Stimulated activated naive B cell treated with anti-CD40 and anti-IgM and Interleukin-4, amounts not matched to agents 10 μg/mL and 1 μg/mL and 100 μg/mL, for 72 hours (primary cell): ENCODE results near the gene LRRFIP1.
A peak's percentile ranks its signal among the peaks of the same experiment; 100 is the strongest.

Experiments
- ATAC-seq, 2 donors: fragments of 150-1000 bp; cut with Tn5 transposase; replicated peaks; 2 replicates each; pipeline ENCODE4 v1.10.0; 2021; ENCODE audit warnings: moderate library complexity in 1 of 2
- DNase-seq: peaks from one replicate; pipeline ENCODE4 v3.0.0; 2021
- H3K27ac Mint-ChIP-seq: one replicate; pipeline ENCODE4 v1.8.0; 2022; ENCODE audit warnings: mild to moderate bottlenecking, mixed read lengths
- H3K27me3 Mint-ChIP-seq, 2 donors: one replicate each; pipeline ENCODE4 v1.8.0; 2022; ENCODE audit warnings: mixed read lengths in 2 of 2
- H3K36me3 Mint-ChIP-seq, 2 donors: one replicate each; pipeline ENCODE4 v1.8.0; 2022; ENCODE audit warnings: mixed read lengths in 2 of 2, mild to moderate bottlenecking in 1 of 2
- H3K4me1 Mint-ChIP-seq, 2 donors: one replicate each; pipeline ENCODE4 v1.8.0; 2022; ENCODE audit warnings: mixed read lengths in 2 of 2, mild to moderate bottlenecking in 1 of 2
- H3K4me3 Mint-ChIP-seq, 2 donors: one replicate each; pipeline ENCODE4 v1.8.0; 2022; ENCODE audit warnings: mild to moderate bottlenecking in 2 of 2, mixed read lengths in 2 of 2, moderate library complexity in 1 of 2
- H3K9me3 Mint-ChIP-seq, 2 donors: one replicate each; pipeline ENCODE4 v1.8.0; 2022; ENCODE audit warnings: mixed read lengths in 2 of 2, mild to moderate bottlenecking in 1 of 2

LRRFIP1 gene

DNA sequence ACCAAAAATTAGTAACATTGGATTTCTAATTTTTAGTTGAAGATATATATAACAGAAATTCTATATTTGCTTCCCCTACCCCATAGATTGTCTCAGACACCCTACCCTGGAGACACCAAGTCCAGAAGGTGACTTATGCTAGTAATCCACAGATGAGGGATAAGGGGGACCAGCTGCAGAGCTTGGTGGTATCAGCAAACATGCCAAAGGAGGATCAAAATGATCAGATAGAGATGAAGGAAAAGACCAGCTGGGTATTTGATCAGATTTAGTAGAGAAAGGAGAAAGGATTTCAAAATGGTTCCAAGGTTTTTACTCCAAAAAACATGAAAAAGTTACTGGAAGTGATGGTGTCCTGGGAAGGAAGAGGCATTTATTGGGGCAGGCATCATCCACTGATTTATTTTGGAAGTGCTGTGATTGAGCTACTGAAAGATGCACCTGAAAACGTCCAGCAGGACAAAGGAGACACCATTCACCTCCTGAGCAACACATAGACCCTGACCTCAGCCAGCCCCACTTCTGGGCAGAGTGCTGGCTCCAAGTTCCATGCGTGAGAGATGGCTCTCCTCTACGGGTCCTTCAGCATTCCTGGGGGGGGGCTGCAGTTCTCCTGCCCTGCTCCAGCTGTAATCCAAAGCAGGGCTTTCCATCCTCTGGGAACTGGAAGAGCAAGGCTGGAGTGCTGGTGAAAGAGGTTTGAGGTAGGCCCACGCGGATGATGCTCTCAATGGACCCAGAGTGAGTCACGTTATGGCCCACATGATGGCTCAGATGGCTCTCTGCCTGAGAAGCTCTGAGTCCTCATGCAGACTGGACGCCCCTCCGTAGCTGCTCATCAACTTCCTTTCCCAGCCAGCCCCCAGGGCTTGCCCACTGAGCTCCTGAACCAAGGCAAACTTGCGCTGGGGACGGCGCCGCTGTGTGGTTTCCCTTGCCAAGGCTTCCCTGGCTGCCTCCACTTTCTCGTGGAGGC, 3.7 kb upstream of the LRRFIP1 start:
- H3K9me3 Mint-ChIP-seq, result no peaks in the 10 kb centered on the region
- peaks cover 10 to 15% of the 10 kb centered on the region in 2 donors for H3K27me3 Mint-ChIP-seq
- DNase-seq (no peak), ATAC-seq (no peak)
- peaks cover 11 to 24% of the 10 kb centered on the region in 2 donors for H3K4me1 Mint-ChIP-seq
- peaks cover 0 to 1% of the 10 kb centered on the region in 2 donors for H3K36me3 Mint-ChIP-seq
- H3K4me3 Mint-ChIP-seq, result no peak overlapping the region
- H3K27ac Mint-ChIP-seq, result no peak overlapping the region

GRCh38 chr2:237624565-237624964, 2.8 kb upstream of the LRRFIP1 start:
- no peaks in the 10 kb centered on the region for H3K9me3 Mint-ChIP-seq
- peaks cover 10 to 15% of the 10 kb centered on the region in 2 donors for H3K27me3 Mint-ChIP-seq
- H3K4me1 Mint-ChIP-seq, result peaks cover 14 to 30% of the 10 kb centered on the region in 2 donors
- H3K4me3 Mint-ChIP-seq, result no peak overlapping the region
- peak overlapping the region; percentile 14 for H3K27ac Mint-ChIP-seq
- ATAC-seq (no peak), DNase-seq (no peak)
- peaks cover 0 to 1% of the 10 kb centered on the region in 2 donors for H3K36me3 Mint-ChIP-seq

DNA sequence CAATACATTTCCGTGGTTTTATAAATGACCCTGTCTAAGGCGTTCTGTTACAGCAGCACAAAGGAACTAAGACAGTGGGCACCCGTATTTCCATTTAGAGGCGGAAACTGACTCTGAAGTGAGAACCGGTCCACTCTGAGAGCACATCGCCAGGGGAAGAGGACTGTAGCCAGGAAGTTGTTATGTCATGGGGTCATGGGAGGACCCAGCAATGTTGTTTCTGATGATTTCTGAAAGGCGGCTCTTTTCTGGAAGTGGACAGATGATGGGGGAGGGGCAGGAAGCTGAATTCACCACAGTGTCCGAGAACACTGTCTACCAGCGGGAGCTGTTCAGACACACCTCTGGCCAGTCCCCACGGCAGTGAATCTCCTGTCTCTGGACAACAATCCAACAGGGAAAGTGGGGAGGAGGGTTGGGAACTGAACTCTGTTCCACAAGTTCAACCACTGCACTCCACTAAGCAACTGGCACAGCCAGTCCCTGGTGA, 2.1 kb upstream of the LRRFIP1 start:
- H3K9me3 Mint-ChIP-seq, result no peaks in the 10 kb centered on the region
- H3K36me3 Mint-ChIP-seq, result peaks cover 6 to 7% of the 10 kb centered on the region in 2 donors
- ATAC-seq (no peak), DNase-seq (no peak)
- H3K27me3 Mint-ChIP-seq, result peaks cover 10 to 15% of the 10 kb centered on the region in 2 donors
- H3K4me1 Mint-ChIP-seq, result peaks cover 20 to 37% of the 10 kb centered on the region in 2 donors
- H3K4me3 Mint-ChIP-seq, result no peak overlapping the region
- no peak overlapping the region for H3K27ac Mint-ChIP-seq

GRCh38 chr2:237625777-237626176, 1.6 kb upstream of the LRRFIP1 start:
- no peak for DNase-seq
- Mint-ChIP-seq H3K4me1 (peaks cover 24 to 42% of the 10 kb centered on the region in 2 donors), H3K9me3 (no peaks in the 10 kb centered on the region), H3K4me3 (no peak overlapping the region), H3K27ac (no peak overlapping the region), H3K36me3 (peaks cover 7 to 10% of the 10 kb centered on the region in 2 donors), H3K27me3 (peaks cover 10 to 17% of the 10 kb centered on the region in 2 donors)
- ATAC-seq, result peak in 1 of 2 donors; percentile 10

- H3K27ac Mint-ChIP-seq, result no peak overlapping the region
- H3K27me3 Mint-ChIP-seq, result peaks cover 10 to 22% of the 10 kb centered on the region in 2 donors
- ATAC-seq (peak; percentile 2 to 8), DNase-seq (no peak)
- peak overlapping the region; percentile 64 to 83 for H3K4me3 Mint-ChIP-seq
- peaks cover 0 to 4% of the 10 kb centered on the region in 2 donors for H3K9me3 Mint-ChIP-seq
- peaks cover 12 to 20% of the 10 kb centered on the region in 2 donors for H3K36me3 Mint-ChIP-seq
- H3K4me1 Mint-ChIP-seq, result peaks cover 32 to 54% of the 10 kb centered on the region in 2 donors
Observed at GRCh38 chr2:237626813-237627440, 460 bp upstream of the LRRFIP1 start.

- Mint-ChIP-seq H3K27ac (no peak overlapping the region), H3K36me3 (peaks cover 20 to 28% of the 10 kb centered on the region in 2 donors), H3K4me3 (peak overlapping the region; percentile 84 to 85), H3K27me3 (peaks cover 10 to 25% of the 10 kb centered on the region in 2 donors), H3K9me3 (peaks cover 0 to 4% of the 10 kb centered on the region in 2 donors), H3K4me1 (peaks cover 32 to 66% of the 10 kb centered on the region in 2 donors)
- no peak for DNase-seq
- ATAC-seq, result no peak
Observed at GRCh38 chr2:237628247-237629187, 1.1 kb downstream of the LRRFIP1 start.

DNA sequence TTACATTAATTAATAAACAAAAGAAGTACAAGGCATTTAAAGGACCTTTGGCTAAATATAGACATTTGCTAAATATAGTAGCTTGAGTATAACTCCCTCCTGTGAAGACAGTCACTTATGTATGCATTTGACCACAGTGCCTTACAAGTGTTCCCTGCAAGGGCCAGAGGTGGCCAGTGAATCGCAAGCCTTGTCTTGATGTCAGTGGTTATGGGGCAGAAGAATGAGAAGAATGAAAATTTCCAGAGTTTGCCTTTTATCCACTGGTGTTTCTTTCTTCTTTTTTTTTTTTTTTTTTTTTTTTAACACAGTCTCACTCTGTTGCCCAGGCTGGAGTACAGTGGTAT, 1.8 kb downstream of the LRRFIP1 start:
- no peak overlapping the region for H3K27ac Mint-ChIP-seq
- no peak for DNase-seq
- peak in 1 of 2 donors; percentile 24 for ATAC-seq
- peaks cover 10 to 25% of the 10 kb centered on the region in 2 donors for H3K27me3 Mint-ChIP-seq
- H3K4me3 Mint-ChIP-seq, result peak overlapping the region in 1 of 2 donors; percentile 85
- peaks cover 32 to 66% of the 10 kb centered on the region in 2 donors for H3K4me1 Mint-ChIP-seq
- H3K36me3 Mint-ChIP-seq, result peaks cover 20 to 28% of the 10 kb centered on the region in 2 donors
- peaks cover 0 to 4% of the 10 kb centered on the region in 2 donors for H3K9me3 Mint-ChIP-seq

DNA sequence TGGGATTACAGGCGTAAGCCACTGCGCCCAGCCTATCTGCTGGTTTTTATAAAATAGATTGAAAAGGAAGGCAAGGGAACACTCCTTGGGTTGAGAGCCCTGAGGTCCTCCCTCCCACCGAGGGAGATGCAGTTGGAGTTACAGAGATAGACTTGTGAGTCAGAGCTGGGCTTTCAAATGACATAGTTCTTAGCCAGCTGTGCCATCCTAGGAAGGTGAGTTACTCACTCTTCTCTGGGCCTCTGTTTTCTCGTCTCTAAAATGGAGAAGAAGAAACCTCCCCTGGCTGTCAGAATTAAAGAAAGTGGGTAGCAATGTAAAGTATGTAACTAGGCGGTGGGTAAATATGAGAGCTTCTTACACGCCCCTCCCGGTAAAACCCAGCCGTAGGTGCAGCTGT, 2.4 kb downstream of the LRRFIP1 start:
- H3K9me3 Mint-ChIP-seq, result peaks cover 0 to 4% of the 10 kb centered on the region in 2 donors
- ATAC-seq, result peak in 1 of 2 donors; percentile 35
- H3K27me3 Mint-ChIP-seq, result peaks cover 10 to 25% of the 10 kb centered on the region in 2 donors
- peaks cover 20 to 29% of the 10 kb centered on the region in 2 donors for H3K36me3 Mint-ChIP-seq
- H3K27ac Mint-ChIP-seq, result peak overlapping the region; percentile 16
- peaks cover 32 to 66% of the 10 kb centered on the region in 2 donors for H3K4me1 Mint-ChIP-seq
- no peak for DNase-seq
- peak overlapping the region; percentile 48 to 56 for H3K4me3 Mint-ChIP-seq

DNA sequence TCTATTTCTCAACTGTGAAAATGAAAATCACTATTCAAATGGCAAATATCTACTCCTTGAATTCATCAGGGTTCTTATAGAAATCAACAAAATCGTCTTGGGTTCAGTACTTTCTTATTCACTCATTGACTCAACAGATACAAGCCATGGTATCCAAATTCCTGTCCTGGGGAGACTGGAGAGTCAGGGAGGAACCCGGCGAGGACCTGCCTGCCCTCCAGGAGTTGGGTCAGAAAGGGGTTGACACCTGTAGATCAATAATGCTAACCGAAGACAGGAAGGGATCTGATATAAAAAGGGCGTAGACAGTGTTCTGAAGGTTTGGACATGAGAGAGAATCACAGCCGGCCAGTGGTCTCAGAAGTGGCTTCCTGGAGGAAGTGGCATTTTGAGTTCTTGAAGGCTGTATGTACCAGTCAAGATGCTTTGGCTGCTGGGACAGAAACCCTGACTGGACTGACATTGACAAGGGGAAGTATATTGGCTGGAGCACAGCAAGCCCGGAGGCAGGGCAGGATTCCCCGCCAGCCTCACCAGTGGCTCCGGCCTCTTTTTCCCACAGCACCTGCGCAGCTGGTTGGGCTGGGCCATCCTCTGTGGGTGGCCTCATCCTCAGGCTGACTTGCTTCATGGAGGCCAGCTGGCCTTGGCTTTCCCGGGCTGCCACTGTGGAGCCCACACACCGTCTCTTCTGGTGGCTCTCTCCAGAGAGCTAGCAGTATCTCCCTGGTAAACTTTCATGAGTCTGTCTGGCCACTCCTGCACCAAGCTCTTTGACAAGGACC, 3.0 kb downstream of the LRRFIP1 start:
- Mint-ChIP-seq H3K36me3 (peaks cover 23 to 33% of the 10 kb centered on the region in 2 donors), H3K9me3 (peaks cover 0 to 7% of the 10 kb centered on the region in 2 donors), H3K27me3 (peaks cover 10 to 19% of the 10 kb centered on the region in 2 donors), H3K27ac (peak overlapping the region; percentile 73), H3K4me3 (peak overlapping the region; percentile 48 to 67), H3K4me1 (peaks cover 30 to 66% of the 10 kb centered on the region in 2 donors)
- DNase-seq (no peak), ATAC-seq (peak; percentile 16 to 35)

GRCh38 chr2:237631007-237631785, 3.8 kb downstream of the LRRFIP1 start:
- peak overlapping the region; percentile 73 for H3K27ac Mint-ChIP-seq
- peaks cover 9 to 15% of the 10 kb centered on the region in 2 donors for H3K27me3 Mint-ChIP-seq
- H3K4me1 Mint-ChIP-seq, result peaks cover 27 to 59% of the 10 kb centered on the region in 2 donors

DNA sequence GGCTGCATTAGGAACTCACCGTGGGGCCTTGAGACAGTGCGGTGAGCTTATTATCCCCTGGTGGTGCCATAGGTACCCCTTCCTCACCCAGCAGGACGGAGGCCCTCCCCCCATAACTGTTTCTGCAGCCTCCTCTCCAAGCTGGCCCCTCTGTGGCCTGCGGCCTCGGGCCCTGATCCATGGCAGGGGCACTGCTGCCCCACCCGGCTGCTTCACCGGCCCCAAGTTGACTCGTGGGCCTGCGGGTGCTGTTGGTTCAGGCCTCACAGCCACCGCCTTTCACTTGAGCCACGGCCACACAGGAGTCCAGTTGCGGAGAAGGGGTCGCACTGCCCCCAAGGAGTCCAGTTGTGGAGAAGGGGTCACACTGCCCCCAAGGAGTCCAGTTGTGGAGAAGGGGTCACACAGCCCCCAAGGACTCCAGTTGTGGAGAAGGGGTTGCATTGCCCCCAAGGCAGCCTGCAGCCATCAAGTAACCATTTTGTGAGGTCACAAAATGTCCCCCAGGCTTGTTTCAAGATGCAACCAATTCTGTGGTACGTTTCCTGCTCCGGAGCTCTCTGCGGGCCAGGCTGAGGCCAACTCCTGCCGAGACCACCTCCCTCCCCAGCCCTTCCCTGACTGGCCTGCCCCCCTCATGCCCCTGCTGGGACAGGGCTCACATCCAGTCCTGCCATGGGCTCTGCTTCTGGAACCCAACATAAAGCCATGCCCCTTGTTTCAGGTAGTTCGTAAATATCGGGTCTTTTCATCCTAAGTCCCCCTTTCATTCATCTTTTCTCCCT, 4.6 kb downstream of the LRRFIP1 start:
- no peak for DNase-seq
- Mint-ChIP-seq H3K36me3 (peaks cover 23 to 41% of the 10 kb centered on the region in 2 donors), H3K27me3 (peaks cover under 1 to 10% of the 10 kb centered on the region in 2 donors), H3K27ac (peak overlapping the region; percentile 62), H3K4me1 (peaks cover 33 to 59% of the 10 kb centered on the region in 2 donors), H3K9me3 (peaks cover 0 to 9% of the 10 kb centered on the region in 2 donors), H3K4me3 (peak overlapping the region in 1 of 2 donors; percentile 32)
- ATAC-seq, result no peak

More at GRCh38 chr2:237631007-237631785, 3.8 kb downstream of the LRRFIP1 start:
- Mint-ChIP-seq H3K36me3 (peaks cover 23 to 33% of the 10 kb centered on the region in 2 donors), H3K4me3 (peak overlapping the region; percentile 46 to 67), H3K9me3 (peaks cover 0 to 7% of the 10 kb centered on the region in 2 donors)
- DNase-seq, result peak; percentile 48
- peak; percentile 66 to 80 for ATAC-seq
